Measurements from ENCODE around the gene RNF25. TPM values are rescaled to one million over a fixed set of nuclear protein-coding genes. Genes with fewer than 3 reads are reported as not detected.

The RNF25 gene
- total RNA-seq, 1 donor, result 41.6 TPM

- Histone ChIP-seq H3K79me2 (ENCODE audit: insufficient read depth, low read length) (no peaks in the 10 kb centered on the region), H3K27ac (ENCODE audit: low read depth, low read length) (no peak overlapping the region), H3K4me3 (ENCODE audit: insufficient read depth, low read length) (no peak overlapping the region), H3K9me3 (ENCODE audit: low read depth, low read length) (no peaks in the 10 kb centered on the region), H2AFZ (ENCODE audit: low read length) (no peak overlapping the region), H3K27me3 (ENCODE audit: insufficient read depth, low read length) (no peaks in the 10 kb centered on the region), H3K36me3 (ENCODE audit: insufficient read depth, low read length) (peaks cover 47% of the 10 kb centered on the region), H3K4me2 (ENCODE audit: insufficient read depth, low read length) (no peak overlapping the region), H4K20me1 (ENCODE audit: insufficient read depth, low read length) (no peaks in the 10 kb centered on the region), H3K4me1 (ENCODE audit: insufficient read depth, low read length) (no peaks in the 10 kb centered on the region)
- DNase-seq (ENCODE audit: insufficient read length, low spot score, missing footprints), result no peak
- no peak for TF ChIP-seq CTCF (IDR thresholded peaks at IDR 0.05; ENCODE audit: extremely low read depth, low read depth, low read length)
Observed at GRCh38 chr2:218680061-218680460, 8.3 kb upstream of the RNF25 start.

GRCh38 chr2:218679119-218679518, 7.3 kb upstream of the RNF25 start:
- no peak for DNase-seq (ENCODE audit: insufficient read length, low spot score, missing footprints)
- Histone ChIP-seq H2AFZ (ENCODE audit: low read length) (no peak overlapping the region), H3K79me2 (ENCODE audit: insufficient read depth, low read length) (no peaks in the 10 kb centered on the region), H3K36me3 (ENCODE audit: insufficient read depth, low read length) (peaks cover 47% of the 10 kb centered on the region), H3K4me1 (ENCODE audit: insufficient read depth, low read length) (no peaks in the 10 kb centered on the region), H3K9me3 (ENCODE audit: low read depth, low read length) (no peaks in the 10 kb centered on the region), H3K27ac (ENCODE audit: low read depth, low read length) (no peak overlapping the region), H3K27me3 (ENCODE audit: insufficient read depth, low read length) (no peaks in the 10 kb centered on the region), H4K20me1 (ENCODE audit: insufficient read depth, low read length) (no peaks in the 10 kb centered on the region), H3K4me3 (ENCODE audit: insufficient read depth, low read length) (no peak overlapping the region), H3K4me2 (ENCODE audit: insufficient read depth, low read length) (no peak overlapping the region)
- TF ChIP-seq CTCF (IDR thresholded peaks at IDR 0.05; ENCODE audit: extremely low read depth, low read depth, low read length), result no peak

GRCh38 chr2:218671097-218671653, 627 bp downstream of the RNF25 start:
- Histone ChIP-seq H3K4me3 (ENCODE audit: insufficient read depth, low read length) (peak overlapping the region; percentile 84), H2AFZ (ENCODE audit: low read length) (peak overlapping the region; percentile 97), H3K9me3 (ENCODE audit: low read depth, low read length) (no peaks in the 10 kb centered on the region), H3K4me2 (ENCODE audit: insufficient read depth, low read length) (peak overlapping the region; percentile 92), H3K79me2 (ENCODE audit: insufficient read depth, low read length) (peaks cover 53% of the 10 kb centered on the region), H4K20me1 (ENCODE audit: insufficient read depth, low read length) (peaks cover 18% of the 10 kb centered on the region), H3K36me3 (ENCODE audit: insufficient read depth, low read length) (peaks cover 42% of the 10 kb centered on the region), H3K4me1 (ENCODE audit: insufficient read depth, low read length) (peaks cover 15% of the 10 kb centered on the region), H3K27me3 (ENCODE audit: insufficient read depth, low read length) (no peaks in the 10 kb centered on the region), H3K27ac (ENCODE audit: low read depth, low read length) (peak overlapping the region; percentile 93)
- DNase-seq (ENCODE audit: insufficient read length, low spot score, missing footprints), result peak; percentile 70
- no peak for TF ChIP-seq CTCF (IDR thresholded peaks at IDR 0.05; ENCODE audit: extremely low read depth, low read depth, low read length)

GRCh38 chr2:218664653-218665052, 7.1 kb downstream of the RNF25 start:
- Histone ChIP-seq H3K4me3 (ENCODE audit: insufficient read depth, low read length) (no peak overlapping the region), H3K27me3 (ENCODE audit: insufficient read depth, low read length) (no peaks in the 10 kb centered on the region), H4K20me1 (ENCODE audit: insufficient read depth, low read length) (peaks cover 12% of the 10 kb centered on the region), H3K79me2 (ENCODE audit: insufficient read depth, low read length) (peaks cover 33% of the 10 kb centered on the region), H3K4me1 (ENCODE audit: insufficient read depth, low read length) (peaks cover 5% of the 10 kb centered on the region), H2AFZ (ENCODE audit: low read length) (no peak overlapping the region), H3K9me3 (ENCODE audit: low read depth, low read length) (no peaks in the 10 kb centered on the region), H3K36me3 (ENCODE audit: insufficient read depth, low read length) (peaks cover 76% of the 10 kb centered on the region), H3K27ac (ENCODE audit: low read depth, low read length) (no peak overlapping the region), H3K4me2 (ENCODE audit: insufficient read depth, low read length) (no peak overlapping the region)
- no peak for TF ChIP-seq CTCF (IDR thresholded peaks at IDR 0.05; ENCODE audit: extremely low read depth, low read depth, low read length)
- DNase-seq (ENCODE audit: insufficient read length, low spot score, missing footprints), result no peak
